ENCODE measurements around the gene SLC37A3. TPM values are rescaled to one million over a fixed set of nuclear protein-coding genes. Genes with fewer than 3 reads are reported as not detected.

The SLC37A3 gene
- total and polyA plus RNA-seq, 2 donors (not counting 3 experiments of a cell fraction or from before 2014, with no cell fraction given), result 32.7 to 59.7 TPM

DNA sequence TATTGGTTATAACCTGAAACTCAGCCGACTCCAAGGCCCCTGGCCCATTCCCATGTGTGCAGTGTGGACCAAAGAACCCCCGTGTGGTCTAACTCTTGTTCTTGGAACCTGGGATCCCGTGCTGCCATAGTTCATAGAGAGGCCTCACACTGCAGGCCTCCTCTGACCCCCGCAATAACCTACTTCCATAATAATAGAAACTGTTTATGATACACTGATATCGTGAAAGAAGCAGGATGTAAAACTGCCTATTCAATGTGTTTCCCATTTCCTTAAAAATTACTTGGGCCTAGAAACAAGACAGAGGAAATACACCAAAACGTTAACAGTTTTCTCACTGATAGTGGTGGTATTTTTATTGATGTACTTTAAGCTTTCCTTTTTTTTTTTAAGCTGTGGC is 112.4 kb downstream of the SLC37A3 start:
- H3K9me3 ChIP-seq (replicated peaks; ENCODE audit: control insufficient read depth, insufficient read depth, low read length), result no peaks in the 10 kb centered on the region
- ChIA-PET CTCF (no interaction called here), POLR2A (no interaction called here)
- no peaks in the 10 kb centered on the region for H3K27me3 ChIP-seq (ENCODE audit: control insufficient read depth in 2 of 2, insufficient read depth in 2 of 2, low read length in 2 of 2)
- no peak overlapping the region for H2AFZ ChIP-seq (ENCODE audit: low read depth, low read length)
- FAIRE-seq (no peak), DNase-seq (ENCODE audit: low read depth, low spot score) (no peak)
- H3K9ac ChIP-seq (replicated peaks; ENCODE audit: extremely low read depth, insufficient read depth, low read length), result no peak overlapping the region
- TF ChIP-seq POLR2A (IDR thresholded peaks at IDR 0.05; ENCODE audit: low read depth, low read length) (no peak), JUN (IDR thresholded peaks at IDR 0.05; ENCODE audit: borderline replicate concordance, insufficient read depth, insufficient read length, low read depth) (no peak), MYC (IDR thresholded peaks at IDR 0.05; ENCODE audit: low read depth, low read length) (no peak), CTCF (IDR thresholded peaks at IDR 0.05; ENCODE audit: extremely low read depth in 1 of 2, insufficient read depth in 1 of 2, low read depth in 1 of 2, low read length in 2 of 2) (no peak), MAX (IDR thresholded peaks at IDR 0.05; ENCODE audit: insufficient read depth, insufficient read length) (no peak), POLR2AphosphoS5 (IDR thresholded peaks at IDR 0.05; ENCODE audit: insufficient read depth, low read depth, low read length) (no peak), EZH2 (IDR thresholded peaks at IDR 0.05; ENCODE audit: borderline replicate concordance, low read depth, low read length, severe bottlenecking) (no peak), GATA2 (IDR thresholded peaks at IDR 0.05; ENCODE audit: insufficient read depth, insufficient read length, low read depth, low read length) (no peak), FOS (IDR thresholded peaks at IDR 0.05; ENCODE audit: borderline replicate concordance, insufficient read depth, low read length) (no peak)
- no peaks in the 10 kb centered on the region for H3K4me1 ChIP-seq (ENCODE audit: control insufficient read depth, extremely low read depth, insufficient read depth, low read length)
- no peaks in the 10 kb centered on the region for H3K9me1 ChIP-seq (replicated peaks; ENCODE audit: control insufficient read depth, extremely low read depth, insufficient read depth, low read length)
- intact Hi-C loops (cut with micrococcal nuclease) (no loop called here), dilution Hi-C loops (cut with MboI; ENCODE audit: extremely low pct_ligation_motif_present, low sequenced_read_pairs) (no loop called here)
- H3K4me2 ChIP-seq (ENCODE audit: insufficient read depth, low read length), result no peak overlapping the region
- no peaks in the 10 kb centered on the region for H4K20me1 ChIP-seq (replicated peaks; ENCODE audit: control insufficient read depth, extremely low read depth, insufficient read depth, low read length)
- no TSS peak for BruUV-seq (replicated peaks)
- H3K27ac ChIP-seq (ENCODE audit: insufficient read depth, low read depth, low read length), result no peak overlapping the region
- no peak overlapping the region for H3K4me3 ChIP-seq (replicated peaks in 1 of 3; ENCODE audit: insufficient read depth in 1 of 3, low read depth in 1 of 3, low read length in 3 of 3)
- no peaks in the 10 kb centered on the region for H3K36me3 ChIP-seq (ENCODE audit: control insufficient read depth in 2 of 2, extremely low read depth in 1 of 2, insufficient read depth in 2 of 2, low read length in 2 of 2)
- H3K79me2 ChIP-seq (ENCODE audit: control insufficient read depth, insufficient read depth, low read length), result no peaks in the 10 kb centered on the region
